Breast epithelium (tissue), 3 donors: Measurements from ENCODE around the gene LYSMD2.

Source experiments
- POLR2A ChIP-seq: fragments of 450-650 bp; IDR thresholded peaks from one replicate; pipeline ENCODE4 v1.6.1; 2016; ENCODE audit warnings: antibody characterized with exemption, mild to moderate bottlenecking, moderate library complexity
- TF ChIP-seq, protein P1 (sequence below), 3 donors: fragments of 450-650 bp; IDR thresholded peaks; one replicate each; pipeline ENCODE4 v1.5.1; 2016 to 2017; ENCODE audit warnings: antibody characterized with exemption in 3 of 3, mild to moderate bottlenecking in 3 of 3, moderate library complexity in 3 of 3

DNA sequence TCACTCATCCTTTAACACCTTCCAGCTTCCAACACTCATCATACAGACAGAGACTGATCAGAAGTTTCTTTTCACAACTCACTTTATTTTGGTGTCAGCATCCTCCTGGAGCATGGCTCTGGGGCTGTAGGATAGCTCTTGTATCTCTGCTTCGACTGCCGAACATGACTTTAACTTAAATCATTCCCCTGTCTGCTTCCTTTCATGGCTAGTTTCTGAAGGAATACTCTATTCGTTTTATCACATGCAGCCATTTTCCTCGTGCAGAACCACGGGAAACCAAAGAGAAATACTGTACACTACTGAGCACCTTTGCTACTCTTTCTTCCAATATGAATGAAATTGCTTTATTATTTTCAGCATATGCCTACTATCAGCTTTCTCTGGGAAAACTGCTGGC lies 11.9 kb upstream of the LYSMD2 start:
- TF ChIP-seq, protein P1, sequence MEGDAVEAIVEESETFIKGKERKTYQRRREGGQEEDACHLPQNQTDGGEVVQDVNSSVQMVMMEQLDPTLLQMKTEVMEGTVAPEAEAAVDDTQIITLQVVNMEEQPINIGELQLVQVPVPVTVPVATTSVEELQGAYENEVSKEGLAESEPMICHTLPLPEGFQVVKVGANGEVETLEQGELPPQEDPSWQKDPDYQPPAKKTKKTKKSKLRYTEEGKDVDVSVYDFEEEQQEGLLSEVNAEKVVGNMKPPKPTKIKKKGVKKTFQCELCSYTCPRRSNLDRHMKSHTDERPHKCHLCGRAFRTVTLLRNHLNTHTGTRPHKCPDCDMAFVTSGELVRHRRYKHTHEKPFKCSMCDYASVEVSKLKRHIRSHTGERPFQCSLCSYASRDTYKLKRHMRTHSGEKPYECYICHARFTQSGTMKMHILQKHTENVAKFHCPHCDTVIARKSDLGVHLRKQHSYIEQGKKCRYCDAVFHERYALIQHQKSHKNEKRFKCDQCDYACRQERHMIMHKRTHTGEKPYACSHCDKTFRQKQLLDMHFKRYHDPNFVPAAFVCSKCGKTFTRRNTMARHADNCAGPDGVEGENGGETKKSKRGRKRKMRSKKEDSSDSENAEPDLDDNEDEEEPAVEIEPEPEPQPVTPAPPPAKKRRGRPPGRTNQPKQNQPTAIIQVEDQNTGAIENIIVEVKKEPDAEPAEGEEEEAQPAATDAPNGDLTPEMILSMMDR (IDR thresholded peaks at IDR 0.05) = no peak
- TF ChIP-seq POLR2A = no peak
